HepG2 (cell line): Measurements from ENCODE around the gene TMEM132D. TPM values are rescaled to one million over a fixed set of nuclear protein-coding genes. Genes with fewer than 3 reads are reported as not detected.

Experiments used
- FOXO1 ChIP-seq: sonication (generic); formaldehyde crosslinking; IDR thresholded peaks from 2 replicates; pipeline ENCODE4 v1.4.0; 2020; ENCODE audit warnings: missing genetic modification reagents
- FOXP1 ChIP-seq, 2 experiments: fragments of 450-650 bp in 1 of 2; IDR thresholded peaks; 2 replicates each; pipeline ENCODE4 v1.6.1; 2017 to 2018; ENCODE audit warnings: antibody characterized with exemption in 1 of 2
- MTA1 ChIP-seq: sonication (generic); formaldehyde crosslinking; IDR thresholded peaks from 2 replicates; pipeline ENCODE4 v1.4.0; 2020; ENCODE audit warnings: missing genetic modification reagents, mild to moderate bottlenecking, borderline replicate concordance
- REL ChIP-seq: sonication (generic); formaldehyde crosslinking; conservative IDR thresholded peaks from 2 replicates; pipeline ENCODE4 v1.8.0; 2022; ENCODE audit warnings: mild to moderate bottlenecking, missing genetic modification reagents, moderate library complexity
- SIN3A ChIP-seq: IDR thresholded peaks from 2 replicates; pipeline ENCODE4 v1.6.1; 2011; ENCODE audit warnings: low read depth, mild to moderate bottlenecking, control low read depth, low read length, borderline replicate concordance
- SMARCC2 ChIP-seq: fragments of 450-650 bp; IDR thresholded peaks from 2 replicates; pipeline ENCODE4 v1.6.1; 2017; ENCODE audit warnings: antibody characterized with exemption, mild to moderate bottlenecking
- STAT6 ChIP-seq: sonication (generic); formaldehyde crosslinking; IDR thresholded peaks from 2 replicates; pipeline ENCODE4 v1.4.0; 2020; ENCODE audit warnings: missing genetic modification reagents, mild to moderate bottlenecking, borderline replicate concordance
- ZBTB4 ChIP-seq: sonication (generic); formaldehyde crosslinking; IDR thresholded peaks from 2 replicates; pipeline ENCODE4 v1.4.0; 2020; ENCODE audit warnings: missing genetic modification reagents, mild to moderate bottlenecking, borderline replicate concordance
- ZFP1 ChIP-seq: IDR thresholded peaks from 2 replicates; pipeline ENCODE4 v1.6.1; 2016
- ZMAT5 ChIP-seq: sonication (generic); formaldehyde crosslinking; IDR thresholded peaks from 2 replicates; pipeline ENCODE4 v1.5.0; 2020; ENCODE audit warnings: mild to moderate bottlenecking, low read depth, missing genetic modification reagents, borderline replicate concordance
- ZNF441 ChIP-seq: sonication (generic); formaldehyde crosslinking; IDR thresholded peaks from 2 replicates; pipeline ENCODE4 v1.7.0; 2021; ENCODE audit warnings: missing genetic modification reagents, borderline replicate concordance
- polyA plus RNA-seq, 8 experiments: library from polyadenylated mRNA; depleted of rRNA in 3 of 8; stranded (reverse) in 7 of 8; unstranded in 1 of 8; fragments of >200 nt; fragmentation: Illumina TruSeq in 4 of 8; extraction: Trizol in 4 of 8; gene quantifications; 2 replicates each; pipeline versions ENCODE4 v1.2.1 to v1.2.3, GENCODE V29; 2011 to 2016; ENCODE audit warnings: low read depth in 4 of 8, missing spikeins in 1 of 8, mixed read lengths in 1 of 8; ENCODE audit not compliant: insufficient read depth in 1 of 8
- total RNA-seq, 5 experiments: library from RNA; depleted of rRNA; stranded (reverse); fragments of >200 nt; fragmentation: Illumina TruSeq; extraction: Trizol; gene quantifications; 2 replicates each; pipeline ENCODE4 v1.2.3, GENCODE V29; 2016; ENCODE audit warnings: low read depth in 1 of 5
- TF ChIP-seq, protein P1 (sequence below): sonication (generic); formaldehyde crosslinking; IDR thresholded peaks from 2 replicates; pipeline ENCODE4 v1.4.0; 2020; ENCODE audit warnings: mild to moderate bottlenecking, missing genetic modification reagents

The TMEM132D gene
- total and polyA plus RNA-seq, 2 of the 13 experiments (the other 11 are each of a cell fraction or from before 2014, with no cell fraction given) = not detected

DNA sequence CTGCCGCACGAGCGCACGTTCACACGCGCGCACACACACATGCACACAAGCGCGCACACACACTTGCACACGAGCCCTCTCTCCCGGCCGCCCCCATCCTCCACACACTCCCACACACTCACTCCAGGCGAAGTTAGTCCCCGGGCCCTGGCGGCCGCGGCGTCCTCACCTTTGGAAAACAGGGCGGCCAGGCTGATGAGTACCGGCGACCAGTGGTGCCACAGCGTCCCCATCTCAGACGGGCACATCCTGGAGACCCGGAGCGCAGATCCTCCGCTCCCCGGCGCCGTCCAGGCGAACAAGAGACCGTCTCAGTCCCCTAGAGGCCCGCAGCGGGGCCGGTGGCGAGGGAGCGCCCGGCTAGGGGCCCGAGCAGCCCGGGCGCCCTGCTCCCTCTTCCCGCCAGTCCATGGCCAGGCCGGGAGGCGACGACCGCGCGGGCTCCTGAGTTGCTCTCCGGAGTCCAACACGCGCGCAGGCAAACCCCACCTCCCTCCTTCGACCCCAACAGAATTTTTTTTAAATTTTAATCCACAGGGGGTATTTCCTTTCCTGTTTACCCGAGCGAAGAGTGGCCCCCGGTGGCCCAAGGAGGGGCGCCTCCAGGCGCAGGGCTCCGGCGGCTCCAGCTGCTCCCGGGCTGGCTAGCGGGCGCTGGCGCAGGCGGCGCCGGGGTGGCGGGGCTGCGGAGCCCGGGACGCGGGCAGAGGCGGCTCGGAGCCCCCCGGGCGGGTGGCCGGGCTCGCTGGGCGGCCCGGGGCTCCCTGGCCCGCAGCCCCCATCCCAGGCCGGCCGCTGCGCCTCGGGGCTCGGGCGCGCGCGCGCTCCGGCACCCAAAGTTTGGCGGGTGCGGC is 506 bp downstream of the TMEM132D start (continued):
- no peak for TF ChIP-seq STAT6 (CRISPR knock-in tag)
- TF ChIP-seq, protein P1, sequence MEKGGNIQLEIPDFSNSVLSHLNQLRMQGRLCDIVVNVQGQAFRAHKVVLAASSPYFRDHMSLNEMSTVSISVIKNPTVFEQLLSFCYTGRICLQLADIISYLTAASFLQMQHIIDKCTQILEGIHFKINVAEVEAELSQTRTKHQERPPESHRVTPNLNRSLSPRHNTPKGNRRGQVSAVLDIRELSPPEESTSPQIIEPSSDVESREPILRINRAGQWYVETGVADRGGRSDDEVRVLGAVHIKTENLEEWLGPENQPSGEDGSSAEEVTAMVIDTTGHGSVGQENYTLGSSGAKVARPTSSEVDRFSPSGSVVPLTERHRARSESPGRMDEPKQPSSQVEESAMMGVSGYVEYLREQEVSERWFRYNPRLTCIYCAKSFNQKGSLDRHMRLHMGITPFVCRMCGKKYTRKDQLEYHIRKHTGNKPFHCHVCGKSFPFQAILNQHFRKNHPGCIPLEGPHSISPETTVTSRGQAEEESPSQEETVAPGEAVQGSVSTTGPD = no peak
- TF ChIP-seq ZNF441 = no peak
- no peak for TF ChIP-seq SMARCC2
- no peak for TF ChIP-seq ZBTB4 (CRISPR knock-in tag)
- no peak for TF ChIP-seq MTA1 (CRISPR knock-in tag)
- TF ChIP-seq ZFP1 (CRISPR knock-in tag) = no peak
- no peak for TF ChIP-seq ZMAT5 (CRISPR knock-in tag)
- TF ChIP-seq SIN3A = no peak
- no peak for TF ChIP-seq FOXO1 (CRISPR knock-in tag)
- TF ChIP-seq FOXP1 (IDR thresholded peaks at IDR 0.05) = no peak
- TF ChIP-seq FOXP1 (CRISPR knock-in tag; IDR thresholded peaks at IDR 0.05) = no peak
- TF ChIP-seq REL (CRISPR knock-in tag) = no peak
